ENCODE measurements around the gene ADAMTS12. TPM values are rescaled to one million over a fixed set of nuclear protein-coding genes. Genes with fewer than 3 reads are reported as not detected.

Gene ADAMTS12
- total RNA-seq, 4 donors from 2014 or later, result 2.3 to 6.0 (median 4.2) TPM

- Histone ChIP-seq H3K4me3 (no peak overlapping the region), H3K4me1 (peaks cover 0 to 8% (median 5%) of the 10 kb centered on the region in 4 donors), H3K9me3 (no peaks in the 10 kb centered on the region), H3K36me3 (no peaks in the 10 kb centered on the region), H3K27ac (replicated peaks in 1 of 4) (no peak overlapping the region), H3K27me3 (no peaks in the 10 kb centered on the region)
- 60% methylated on average over 3 of the region's 3 CpGs for WGBS
- TF ChIP-seq POLR2AphosphoS5 (IDR thresholded peaks at IDR 0.05) (no peak), POLR2A (IDR thresholded peaks at IDR 0.05; ENCODE audit: low read depth) (no peak), EP300 (IDR thresholded peaks at IDR 0.05) (no peak)
- TF ChIP-seq, protein P1, sequence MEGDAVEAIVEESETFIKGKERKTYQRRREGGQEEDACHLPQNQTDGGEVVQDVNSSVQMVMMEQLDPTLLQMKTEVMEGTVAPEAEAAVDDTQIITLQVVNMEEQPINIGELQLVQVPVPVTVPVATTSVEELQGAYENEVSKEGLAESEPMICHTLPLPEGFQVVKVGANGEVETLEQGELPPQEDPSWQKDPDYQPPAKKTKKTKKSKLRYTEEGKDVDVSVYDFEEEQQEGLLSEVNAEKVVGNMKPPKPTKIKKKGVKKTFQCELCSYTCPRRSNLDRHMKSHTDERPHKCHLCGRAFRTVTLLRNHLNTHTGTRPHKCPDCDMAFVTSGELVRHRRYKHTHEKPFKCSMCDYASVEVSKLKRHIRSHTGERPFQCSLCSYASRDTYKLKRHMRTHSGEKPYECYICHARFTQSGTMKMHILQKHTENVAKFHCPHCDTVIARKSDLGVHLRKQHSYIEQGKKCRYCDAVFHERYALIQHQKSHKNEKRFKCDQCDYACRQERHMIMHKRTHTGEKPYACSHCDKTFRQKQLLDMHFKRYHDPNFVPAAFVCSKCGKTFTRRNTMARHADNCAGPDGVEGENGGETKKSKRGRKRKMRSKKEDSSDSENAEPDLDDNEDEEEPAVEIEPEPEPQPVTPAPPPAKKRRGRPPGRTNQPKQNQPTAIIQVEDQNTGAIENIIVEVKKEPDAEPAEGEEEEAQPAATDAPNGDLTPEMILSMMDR (IDR thresholded peaks at IDR 0.05), result no peak
- no peak for DNase-seq (ENCODE audit: extremely low spot score)
- intact Hi-C loops (cut with DNase I), result no loop called here
Observed at GRCh38 chr5:33487236-33487635, 404.6 kb downstream of the ADAMTS12 start.

- Histone ChIP-seq H3K4me1 (peaks cover 0 to 4% (median 0%) of the 10 kb centered on the region in 4 donors), H3K9me3 (no peaks in the 10 kb centered on the region), H3K27me3 (no peaks in the 10 kb centered on the region), H3K27ac (replicated peaks in 1 of 4) (no peak overlapping the region), H3K4me3 (no peak overlapping the region), H3K36me3 (peaks cover 5 to 18% (median 7%) of the 10 kb centered on the region in 4 donors)
- intact Hi-C loops (cut with DNase I), result no loop called here
- WGBS, result 90% methylated on average over 7 of the region's 7 CpGs
- no peak for TF ChIP-seq POLR2AphosphoS5 (IDR thresholded peaks at IDR 0.05)
- DNase-seq (ENCODE audit: extremely low spot score), result no peak
Observed at GRCh38 chr5:33482335-33482734, 409.5 kb downstream of the ADAMTS12 start.

GRCh38 chr5:33480876-33481275, 410.9 kb downstream of the ADAMTS12 start:
- DNase-seq (ENCODE audit: extremely low spot score), result no peak
- no peaks in the 10 kb centered on the region for H3K4me1 ChIP-seq
- H3K4me3 ChIP-seq, result no peak overlapping the region
- TF ChIP-seq POLR2AphosphoS5 (IDR thresholded peaks at IDR 0.05) (no peak), POLR2A (IDR thresholded peaks at IDR 0.05; ENCODE audit: low read depth) (no peak), EP300 (IDR thresholded peaks at IDR 0.05) (no peak)
- TF ChIP-seq, protein P1 (IDR thresholded peaks at IDR 0.05), result no peak
- no peak overlapping the region for H3K27ac ChIP-seq (replicated peaks in 1 of 4)
- no peaks in the 10 kb centered on the region for H3K9me3 ChIP-seq
- 83% methylated on average over 2 of the region's 2 CpGs for WGBS
- no peaks in the 10 kb centered on the region for H3K27me3 ChIP-seq
- intact Hi-C loops (cut with DNase I), result no loop called here
- peaks cover 5 to 33% (median 13%) of the 10 kb centered on the region in 4 donors for H3K36me3 ChIP-seq

DNA sequence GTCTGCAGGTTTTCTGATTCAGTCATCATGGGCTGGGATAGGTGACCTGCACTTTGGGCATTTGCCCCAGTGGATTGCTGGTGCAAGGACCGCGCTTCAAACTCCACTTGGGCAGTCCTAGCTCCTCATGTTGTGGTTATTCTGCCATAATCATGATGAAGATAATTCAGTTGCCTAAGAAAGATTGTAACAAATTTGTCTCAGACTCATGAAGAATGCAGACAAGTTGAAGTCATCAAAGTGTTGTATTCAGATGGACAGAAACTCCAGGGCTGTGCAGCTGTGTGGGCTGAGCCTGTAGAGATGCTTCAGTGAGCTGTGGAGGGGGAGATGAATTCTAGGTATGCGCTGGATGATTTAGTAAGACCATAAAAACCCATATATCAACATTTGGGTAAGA, 412.5 kb downstream of the ADAMTS12 start:
- Histone ChIP-seq H3K27me3 (no peaks in the 10 kb centered on the region), H3K4me3 (no peak overlapping the region), H3K27ac (replicated peaks in 1 of 4) (no peak overlapping the region), H3K4me1 (no peaks in the 10 kb centered on the region), H3K9me3 (no peaks in the 10 kb centered on the region), H3K36me3 (peaks cover 7 to 49% (median 27%) of the 10 kb centered on the region in 4 donors)
- no peak for DNase-seq (ENCODE audit: extremely low spot score)
- intact Hi-C loops (cut with DNase I), result no loop called here
- 94% methylated on average over 3 of the region's 3 CpGs for WGBS
- no peak for TF ChIP-seq POLR2AphosphoS5 (IDR thresholded peaks at IDR 0.05)
- no peak for TF ChIP-seq POLR2A (IDR thresholded peaks at IDR 0.05; ENCODE audit: low read depth)
- TF ChIP-seq, protein P1 (IDR thresholded peaks at IDR 0.05), result no peak
- TF ChIP-seq EP300 (IDR thresholded peaks at IDR 0.05), result no peak

- H3K27me3 ChIP-seq, result no peaks in the 10 kb centered on the region
- WGBS, result 88% methylated on average over 2 of the region's 2 CpGs
- peaks cover 7 to 62% (median 37%) of the 10 kb centered on the region in 4 donors for H3K36me3 ChIP-seq
- H3K4me3 ChIP-seq, result no peak overlapping the region
- no peak overlapping the region for H3K27ac ChIP-seq (replicated peaks in 1 of 4)
- TF ChIP-seq POLR2A (IDR thresholded peaks at IDR 0.05; ENCODE audit: low read depth), result no peak
- no peak for TF ChIP-seq EP300 (IDR thresholded peaks at IDR 0.05)
- no peak for TF ChIP-seq POLR2AphosphoS5 (IDR thresholded peaks at IDR 0.05)
- TF ChIP-seq, protein P1 (IDR thresholded peaks at IDR 0.05), result no peak
- DNase-seq (ENCODE audit: extremely low spot score), result no peak
- no peaks in the 10 kb centered on the region for H3K4me1 ChIP-seq
- no peaks in the 10 kb centered on the region for H3K9me3 ChIP-seq
- intact Hi-C loops (cut with DNase I), result no loop called here
Observed at GRCh38 chr5:33477816-33478215, 414.0 kb downstream of the ADAMTS12 start.
